ENCODE data around the gene HMGCS1. TPM values are rescaled to one million over a fixed set of nuclear protein-coding genes. Genes with fewer than 3 reads are reported as not detected.
"Not testable (repeated sequence)": the region's sequence is repeated elsewhere in the genome, so short reads cannot be mapped to it uniquely, and the experiment has no call there.

Gene HMGCS1
- total and polyA plus RNA-seq, 4 donors = 91.9 to 360 (median 164) TPM

DNA sequence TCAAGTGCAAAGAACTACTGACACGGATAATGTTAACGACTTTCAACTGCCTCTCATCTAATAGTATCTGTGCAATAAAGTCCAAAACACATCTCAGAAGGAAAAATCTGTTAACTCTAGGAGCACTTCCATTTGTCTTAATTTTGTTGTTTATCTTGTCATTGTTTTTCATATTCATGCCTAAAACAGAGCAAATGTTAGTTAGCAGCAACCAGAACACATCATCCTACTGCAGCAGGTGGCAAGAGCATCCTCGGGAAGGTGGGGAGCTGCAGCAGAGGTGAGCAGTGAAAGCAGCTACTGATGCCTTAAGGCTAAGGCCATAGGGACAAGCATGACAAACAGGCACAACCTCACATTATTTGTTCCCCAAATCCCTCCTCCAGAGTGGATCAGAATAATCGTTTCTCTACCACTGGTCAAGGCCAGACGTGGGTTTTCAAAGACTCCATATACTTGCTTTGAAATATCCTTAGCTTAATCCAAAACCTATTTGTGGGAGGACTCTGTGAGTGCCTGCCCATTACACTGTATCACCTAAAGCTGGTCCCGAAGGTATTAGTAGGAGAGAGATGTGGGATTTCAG lies 1.0 kb downstream of the HMGCS1 start:
- H3K27me3 ChIP-seq (ENCODE audit: control insufficient read depth in 3 of 3, insufficient read depth in 3 of 3, low read length in 2 of 3) = no peaks in the 10 kb centered on the region
- no peaks in the 10 kb centered on the region for H3K36me3 ChIP-seq (ENCODE audit: control insufficient read depth in 4 of 4, insufficient read depth in 4 of 4, low read length in 4 of 4)
- H3K27ac ChIP-seq (ENCODE audit: low read depth in 1 of 2, low read length in 1 of 2) = no peak overlapping the region
- peaks cover 3 to 27% (median 6%) of the 10 kb centered on the region in 5 donors for H3K4me1 ChIP-seq (ENCODE audit: control insufficient read depth in 5 of 5, insufficient read depth in 5 of 5, low read length in 5 of 5)
- TF ChIP-seq, protein P1, sequence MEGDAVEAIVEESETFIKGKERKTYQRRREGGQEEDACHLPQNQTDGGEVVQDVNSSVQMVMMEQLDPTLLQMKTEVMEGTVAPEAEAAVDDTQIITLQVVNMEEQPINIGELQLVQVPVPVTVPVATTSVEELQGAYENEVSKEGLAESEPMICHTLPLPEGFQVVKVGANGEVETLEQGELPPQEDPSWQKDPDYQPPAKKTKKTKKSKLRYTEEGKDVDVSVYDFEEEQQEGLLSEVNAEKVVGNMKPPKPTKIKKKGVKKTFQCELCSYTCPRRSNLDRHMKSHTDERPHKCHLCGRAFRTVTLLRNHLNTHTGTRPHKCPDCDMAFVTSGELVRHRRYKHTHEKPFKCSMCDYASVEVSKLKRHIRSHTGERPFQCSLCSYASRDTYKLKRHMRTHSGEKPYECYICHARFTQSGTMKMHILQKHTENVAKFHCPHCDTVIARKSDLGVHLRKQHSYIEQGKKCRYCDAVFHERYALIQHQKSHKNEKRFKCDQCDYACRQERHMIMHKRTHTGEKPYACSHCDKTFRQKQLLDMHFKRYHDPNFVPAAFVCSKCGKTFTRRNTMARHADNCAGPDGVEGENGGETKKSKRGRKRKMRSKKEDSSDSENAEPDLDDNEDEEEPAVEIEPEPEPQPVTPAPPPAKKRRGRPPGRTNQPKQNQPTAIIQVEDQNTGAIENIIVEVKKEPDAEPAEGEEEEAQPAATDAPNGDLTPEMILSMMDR (IDR thresholded peaks at IDR 0.05; ENCODE audit: control extremely low read depth, extremely low read depth) = no peak
- peak overlapping the region; percentile 83 for H3K4me3 ChIP-seq
- 33 to 51% methylated on average over 6 of the region's 6 CpGs for WGBS, 2 donors
- DNase-seq = no peak
- no peaks in the 10 kb centered on the region for H3K9me3 ChIP-seq (ENCODE audit: control insufficient read depth in 4 of 4, insufficient read depth in 3 of 4, low read length in 3 of 4)
- H3K9ac ChIP-seq (ENCODE audit: insufficient read depth in 1 of 2, low read length in 2 of 2) = peak overlapping the region in 1 of 2 donors; percentile 75
- ATAC-seq (ENCODE audit: insufficient read depth, low FRiP score) = no peak

DNA sequence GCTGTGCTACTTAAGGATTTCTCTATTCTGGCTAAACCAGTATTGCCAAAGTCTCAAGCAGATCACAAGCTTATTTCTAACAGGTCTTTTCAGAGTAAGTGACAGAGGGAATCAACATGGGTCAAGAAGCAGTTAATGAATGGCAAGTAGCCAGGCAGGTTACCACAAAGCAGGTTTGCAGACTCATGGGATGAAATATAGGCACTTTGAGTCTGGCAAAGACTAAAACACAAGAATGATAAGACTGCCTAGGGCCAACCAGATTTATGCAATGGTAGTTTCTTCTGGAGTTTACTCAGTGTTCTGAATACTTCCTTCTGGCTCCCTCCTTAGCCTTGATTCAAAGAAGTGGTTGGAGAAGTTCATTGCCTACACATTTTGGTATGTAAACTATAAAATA lies 3.6 kb downstream of the HMGCS1 start:
- peak; percentile 11 to 36 (median 21) for DNase-seq
- no peak overlapping the region for H3K27ac ChIP-seq (ENCODE audit: low read depth in 1 of 2, low read length in 1 of 2)
- H3K4me3 ChIP-seq = no peak overlapping the region
- no peaks in the 10 kb centered on the region for H3K27me3 ChIP-seq (ENCODE audit: control insufficient read depth in 3 of 3, insufficient read depth in 3 of 3, low read length in 2 of 3)
- TF ChIP-seq, protein P1 (IDR thresholded peaks at IDR 0.05; ENCODE audit: control extremely low read depth, extremely low read depth) = no peak
- H3K36me3 ChIP-seq (ENCODE audit: control insufficient read depth in 4 of 4, insufficient read depth in 4 of 4, low read length in 4 of 4) = no peaks in the 10 kb centered on the region
- no peak overlapping the region for H3K9ac ChIP-seq (ENCODE audit: insufficient read depth in 1 of 2, low read length in 2 of 2)
- ATAC-seq (ENCODE audit: insufficient read depth, low FRiP score) = no peak
- H3K4me1 ChIP-seq (ENCODE audit: control insufficient read depth in 5 of 5, insufficient read depth in 5 of 5, low read length in 5 of 5) = peaks cover 3 to 27% (median 6%) of the 10 kb centered on the region in 5 donors
- no peaks in the 10 kb centered on the region for H3K9me3 ChIP-seq (ENCODE audit: control insufficient read depth in 4 of 4, insufficient read depth in 3 of 4, low read length in 3 of 4)

DNA sequence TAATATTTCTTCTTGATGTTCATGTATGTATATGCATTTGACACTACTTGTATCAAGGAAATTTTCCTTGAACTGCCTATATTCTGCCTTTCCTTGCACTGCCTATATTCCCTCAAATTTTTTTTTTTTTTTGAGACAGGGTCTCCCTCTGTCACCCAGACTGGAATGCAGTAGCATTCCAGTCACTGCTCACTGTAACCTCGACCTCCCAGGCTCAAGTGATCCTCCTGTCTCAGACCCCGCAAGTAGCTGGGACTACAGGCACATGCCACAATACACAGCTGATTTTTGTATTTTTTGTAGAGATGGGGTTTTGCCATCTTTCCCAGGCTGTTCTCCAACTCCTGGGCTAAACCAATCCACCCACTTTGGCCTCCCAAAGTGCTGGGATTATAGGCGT lies 4.1 kb downstream of the HMGCS1 start:
- no peak for DNase-seq
- Histone ChIP-seq H3K9ac (ENCODE audit: insufficient read depth in 1 of 2, low read length in 2 of 2) (no peak overlapping the region), H3K27ac (ENCODE audit: low read depth in 1 of 2, low read length in 1 of 2) (no peak overlapping the region), H3K4me1 (ENCODE audit: control insufficient read depth in 5 of 5, insufficient read depth in 5 of 5, low read length in 5 of 5) (peaks cover 3 to 27% (median 6%) of the 10 kb centered on the region in 5 donors), H3K27me3 (ENCODE audit: control insufficient read depth in 3 of 3, insufficient read depth in 3 of 3, low read length in 2 of 3) (no peaks in the 10 kb centered on the region), H3K9me3 (ENCODE audit: control insufficient read depth in 4 of 4, insufficient read depth in 3 of 4, low read length in 3 of 4) (no peaks in the 10 kb centered on the region), H3K4me3 (no peak overlapping the region), H3K36me3 (ENCODE audit: control insufficient read depth in 4 of 4, insufficient read depth in 4 of 4, low read length in 4 of 4) (no peaks in the 10 kb centered on the region)
- 78 to 92% methylated on average over 3 of the region's 3 CpGs for WGBS, 2 donors
- ATAC-seq (ENCODE audit: insufficient read depth, low FRiP score) = no peak
- TF ChIP-seq, protein P1 (IDR thresholded peaks at IDR 0.05; ENCODE audit: control extremely low read depth, extremely low read depth) = no peak

DNA sequence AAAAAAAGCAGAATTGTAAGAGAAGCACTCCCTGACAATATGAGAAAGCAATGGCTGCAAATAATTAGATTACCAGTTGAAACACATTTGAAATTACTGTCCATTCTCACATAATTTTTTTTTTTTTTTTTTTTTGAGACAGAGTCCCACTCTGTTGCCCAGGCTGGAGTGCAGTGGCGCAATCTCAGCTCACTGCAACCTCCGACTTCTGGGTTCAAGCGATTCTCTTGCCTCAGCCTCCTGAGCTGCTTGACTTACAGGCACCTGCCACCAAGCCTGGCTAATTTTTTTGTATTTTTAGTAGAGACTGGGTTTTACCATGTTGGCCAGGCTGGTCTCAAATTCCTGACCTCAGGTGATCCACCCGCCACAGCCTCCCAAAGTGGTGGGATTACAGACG lies 6.3 kb downstream of the HMGCS1 start:
- not testable (repeated sequence) for H3K27me3 ChIP-seq (ENCODE audit: control insufficient read depth in 3 of 3, insufficient read depth in 3 of 3, low read length in 2 of 3); ATAC-seq (ENCODE audit: insufficient read depth, low FRiP score); DNase-seq; H3K27ac ChIP-seq (ENCODE audit: low read depth in 1 of 2, low read length in 1 of 2); H3K36me3 ChIP-seq (ENCODE audit: control insufficient read depth in 4 of 4, insufficient read depth in 4 of 4, low read length in 4 of 4); H3K9me3 ChIP-seq (ENCODE audit: control insufficient read depth in 4 of 4, insufficient read depth in 3 of 4, low read length in 3 of 4); H3K9ac ChIP-seq (ENCODE audit: insufficient read depth in 1 of 2, low read length in 2 of 2); H3K4me3 ChIP-seq
- 82 to 85% methylated on average over 5 of the region's 5 CpGs for WGBS, 2 donors
- peaks cover 0 to 22% (median 6%) of the 10 kb centered on the region in 5 donors for H3K4me1 ChIP-seq (ENCODE audit: control insufficient read depth in 5 of 5, insufficient read depth in 5 of 5, low read length in 5 of 5)

All from lung (tissue), 12 donors.